HepG2 (cell line): ENCODE data around the gene DYNC1LI2. TPM values are rescaled to one million over a fixed set of nuclear protein-coding genes. Genes with fewer than 3 reads are reported as not detected.
A peak's percentile ranks its signal among the peaks of the same experiment; 100 is the strongest.

ENCODE experiments used
- CSRNP2 ChIP-seq: sonication (generic); formaldehyde crosslinking; conservative IDR thresholded peaks from 2 replicates; pipeline ENCODE4 v1.8.0; 2022; ENCODE audit warnings: low read depth, missing genetic modification reagents
- DRAP1 ChIP-seq: IDR thresholded peaks from 2 replicates; pipeline ENCODE4 v1.6.1; 2016; ENCODE audit warnings: missing genetic modification reagents, missing compliant biosample characterization
- EEA1 ChIP-seq: sonication (generic); formaldehyde crosslinking; IDR thresholded peaks from 2 replicates; pipeline ENCODE4 v1.5.1; 2020; ENCODE audit warnings: mild to moderate bottlenecking, missing genetic modification reagents, borderline replicate concordance
- ELF1 ChIP-seq: sonication (generic); formaldehyde crosslinking; IDR thresholded peaks from 2 replicates; pipeline ENCODE4 v1.4.0; 2020; ENCODE audit warnings: missing genetic modification reagents
- ELF3 ChIP-seq: IDR thresholded peaks from 2 replicates; pipeline ENCODE4 v1.6.1; 2016; ENCODE audit warnings: missing genetic modification reagents, missing compliant biosample characterization
- ISX ChIP-seq: sonication (generic); formaldehyde crosslinking; conservative IDR thresholded peaks from 2 replicates; pipeline ENCODE4 v1.5.0; 2020; ENCODE audit warnings: missing genetic modification reagents
- KDM5A ChIP-seq: fragments of 200-600 bp; sonication (generic); IDR thresholded peaks from 2 replicates; pipeline ENCODE4 v1.7.0; 2018; ENCODE audit warnings: antibody characterized with exemption, mild to moderate bottlenecking, low read length, borderline replicate concordance
- KDM6A ChIP-seq: IDR thresholded peaks from 2 replicates; pipeline ENCODE4 v1.6.1; 2016; ENCODE audit warnings: low read depth
- KLF15 ChIP-seq: sonication (generic); formaldehyde crosslinking; IDR thresholded peaks from 2 replicates; pipeline ENCODE4 v1.8.1; 2023; ENCODE audit warnings: borderline replicate concordance, mild to moderate bottlenecking, inconsistent platforms, missing genetic modification reagents, mixed read lengths
- MIER2 ChIP-seq: IDR thresholded peaks from 2 replicates; pipeline ENCODE4 v1.6.1; 2016; ENCODE audit warnings: missing biosample characterization, missing genetic modification reagents
- MIXL1 ChIP-seq: IDR thresholded peaks from 2 replicates; pipeline ENCODE4 v1.6.1; 2016
- MTA3 ChIP-seq: sonication (generic); formaldehyde crosslinking; IDR thresholded peaks from 2 replicates; pipeline ENCODE4 v1.4.0; 2020; ENCODE audit warnings: missing genetic modification reagents
- NFATC3 ChIP-seq: sonication (generic); formaldehyde crosslinking; IDR thresholded peaks from 2 replicates; pipeline ENCODE4 v1.5.1; 2020; ENCODE audit warnings: mild to moderate bottlenecking, missing genetic modification reagents
- PHF5A ChIP-seq: IDR thresholded peaks from one replicate; pipeline ENCODE4 v1.6.1; 2018; ENCODE audit warnings: low read depth, missing genetic modification reagents; ENCODE audit not compliant: unreplicated experiment
- POLR2A ChIP-seq, 2 experiments: IDR thresholded peaks; 2 replicates each; pipeline ENCODE4 v1.6.1; 2011; ENCODE audit warnings: low read depth in 2 of 2, low read length in 2 of 2, mild to moderate bottlenecking in 1 of 2, moderate library complexity in 1 of 2; ENCODE audit not compliant: insufficient read depth in 1 of 2
- SP1 ChIP-seq, 2 experiments: fragments of 450-650 bp in 1 of 2; sonication (generic) in 1 of 2; formaldehyde crosslinking in 1 of 2; IDR thresholded peaks; 2 replicates each; pipeline versions ENCODE4 v1.4.0 to v1.6.1; 2016 to 2020; ENCODE audit warnings: missing genetic modification reagents in 1 of 2
- ZMYM4 ChIP-seq: sonication (generic); formaldehyde crosslinking; IDR thresholded peaks from 2 replicates; pipeline ENCODE4 v1.8.1; 2023; ENCODE audit warnings: mild to moderate bottlenecking, missing genetic modification reagents
- ZNF180 ChIP-seq: sonication (generic); formaldehyde crosslinking; IDR thresholded peaks from 2 replicates; pipeline ENCODE4 v1.4.0; 2020; ENCODE audit warnings: low read depth, missing genetic modification reagents, borderline replicate concordance
- ZNF326 ChIP-seq: sonication (generic); formaldehyde crosslinking; IDR thresholded peaks from 2 replicates; pipeline ENCODE4 v1.4.0; 2020; ENCODE audit warnings: missing genetic modification reagents, borderline replicate concordance
- ZNF362 ChIP-seq: sonication (generic); formaldehyde crosslinking; IDR thresholded peaks from 2 replicates; pipeline ENCODE4 v1.4.0; 2020; ENCODE audit warnings: missing genetic modification reagents, mild to moderate bottlenecking, borderline replicate concordance
- ZNF432 ChIP-seq: sonication (generic); formaldehyde crosslinking; IDR thresholded peaks from 2 replicates; pipeline ENCODE4 v1.5.0; 2020; ENCODE audit warnings: missing genetic modification reagents, mild to moderate bottlenecking, borderline replicate concordance
- ZNF619 ChIP-seq: sonication (generic); formaldehyde crosslinking; IDR thresholded peaks from 2 replicates; pipeline ENCODE4 v1.4.0; 2020; ENCODE audit warnings: mild to moderate bottlenecking, missing genetic modification reagents
- ZNF691 ChIP-seq: sonication (generic); formaldehyde crosslinking; IDR thresholded peaks from 2 replicates; pipeline ENCODE4 v1.4.0; 2020; ENCODE audit warnings: missing genetic modification reagents, low read depth, mild to moderate bottlenecking, borderline replicate concordance
- ZNF761 ChIP-seq: sonication (generic); formaldehyde crosslinking; conservative IDR thresholded peaks from 2 replicates; pipeline ENCODE4 v1.4.0; 2020; ENCODE audit warnings: mild to moderate bottlenecking, missing genetic modification reagents
- ZNF780A ChIP-seq: sonication (generic); formaldehyde crosslinking; IDR thresholded peaks from 2 replicates; pipeline ENCODE4 v1.8.0; 2022; ENCODE audit warnings: mild to moderate bottlenecking, missing genetic modification reagents, moderate library complexity
- ZNF790 ChIP-seq: sonication (generic); formaldehyde crosslinking; IDR thresholded peaks from 2 replicates; pipeline ENCODE4 v1.8.0; 2022; ENCODE audit warnings: missing genetic modification reagents, mild to moderate bottlenecking, borderline replicate concordance
- ZZZ3 ChIP-seq: sonication (generic); formaldehyde crosslinking; IDR thresholded peaks from 2 replicates; pipeline ENCODE4 v1.4.0; 2020; ENCODE audit warnings: missing genetic modification reagents, mild to moderate bottlenecking, borderline replicate concordance
- polyA plus RNA-seq, 8 experiments: library from polyadenylated mRNA; depleted of rRNA in 3 of 8; stranded (reverse) in 7 of 8; unstranded in 1 of 8; fragments of >200 nt; fragmentation: Illumina TruSeq in 4 of 8; extraction: Trizol in 4 of 8; gene quantifications; 2 replicates each; pipeline versions ENCODE4 v1.2.1 to v1.2.3, GENCODE V29; 2011 to 2016; ENCODE audit warnings: low read depth in 4 of 8, missing spikeins in 1 of 8, mixed read lengths in 1 of 8; ENCODE audit not compliant: insufficient read depth in 1 of 8
- total RNA-seq, 5 experiments: library from RNA; depleted of rRNA; stranded (reverse); fragments of >200 nt; fragmentation: Illumina TruSeq; extraction: Trizol; gene quantifications; 2 replicates each; pipeline ENCODE4 v1.2.3, GENCODE V29; 2016; ENCODE audit warnings: low read depth in 1 of 5

Gene DYNC1LI2
- total and polyA plus RNA-seq, 2 of the 13 experiments (the other 11 are each of a cell fraction or from before 2014, with no cell fraction given): 65.5 to 135 TPM

DNA sequence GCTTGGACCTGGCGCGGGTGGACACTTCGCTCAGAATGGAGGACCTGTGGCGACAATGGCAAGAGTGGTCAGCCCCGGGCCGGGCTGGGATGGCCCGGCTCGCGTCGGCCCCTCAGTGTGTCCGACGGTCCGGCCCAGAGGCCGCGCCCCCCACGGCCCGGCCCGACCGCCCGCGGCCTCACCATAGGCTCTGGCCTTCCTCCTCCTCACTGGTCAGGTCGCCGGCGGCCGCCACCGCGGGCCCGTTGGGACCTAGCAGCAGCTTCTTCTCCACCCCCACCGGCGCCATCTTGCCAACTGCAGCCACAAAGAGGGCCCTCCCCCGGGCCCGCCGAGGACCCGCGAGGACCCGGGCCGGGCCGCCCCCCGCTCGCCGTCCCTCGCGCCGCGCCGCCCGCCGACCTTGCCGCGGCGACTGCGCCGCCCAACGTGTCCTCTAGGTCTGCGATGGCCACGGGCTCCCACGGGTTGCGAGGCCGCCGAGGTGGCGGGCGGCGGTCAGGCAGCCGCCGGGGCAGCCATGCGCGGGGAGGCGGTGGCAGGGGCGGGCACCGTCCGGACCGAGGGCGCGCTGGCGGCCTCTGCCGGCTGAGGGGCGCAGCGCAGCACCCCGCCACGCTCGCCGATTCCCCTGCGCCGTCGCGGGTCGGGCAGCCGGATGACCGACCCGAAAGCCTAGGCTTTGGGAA is at the start of gene DYNC1LI2 (continued):
- TF ChIP-seq ELF3 (CRISPR knock-in tag) (peak; percentile 16; the same call in 1 of the 2 replicates), DRAP1 (CRISPR knock-in tag) (no peak; the same call in 1 of the 2 replicates), ZNF691 (CRISPR knock-in tag) (no peak), POLR2A (IDR thresholded peaks at IDR 0.05; ENCODE audit: insufficient read depth in 1 of 2, low read depth in 2 of 2, low read length in 2 of 2) (peak; percentile 59 to 83), ZNF790 (CRISPR knock-in tag) (peak; percentile 82; the same call in 1 of the 2 replicates), KLF15 (no peak), CSRNP2 (CRISPR knock-in tag) (no peak), ZNF619 (CRISPR knock-in tag) (peak; percentile 93; the same call in 1 of the 2 replicates), ZZZ3 (CRISPR knock-in tag) (no peak), KDM5A (peak; percentile 95), ISX (CRISPR knock-in tag) (no peak), ZNF180 (CRISPR knock-in tag) (0 out of 2 replicates have a peak, but pooled peaks have one; percentile 45), ZNF780A (CRISPR knock-in tag) (no peak), NFATC3 (CRISPR knock-in tag) (no peak), KDM6A (CRISPR knock-in tag) (no peak), ZNF326 (CRISPR knock-in tag) (no peak), ELF1 (CRISPR knock-in tag) (no peak), MTA3 (no peak), MIXL1 (CRISPR knock-in tag) (no peak), SP1 (IDR thresholded peaks at IDR 0.05) (no peak), SP1 (CRISPR knock-in tag; IDR thresholded peaks at IDR 0.05) (peak; percentile 61; the same call in 1 of the 2 replicates), ZNF432 (CRISPR knock-in tag) (no peak), ZMYM4 (CRISPR knock-in tag) (peak; percentile 88), PHF5A (no peak), ZNF761 (no peak), MIER2 (CRISPR knock-in tag) (no peak), ZNF362 (CRISPR knock-in tag) (no peak), EEA1 (CRISPR knock-in tag) (peak; percentile 34; the same call in 1 of the 2 replicates)
